Progenitor cell of endocrine pancreas (in vitro differentiated cells): Measurements from ENCODE around the gene LRP3. TPM values are rescaled to one million over a fixed set of nuclear protein-coding genes. Genes with fewer than 3 reads are reported as not detected.

Source experiments
- DNase-seq: peaks from one replicate; pipeline ENCODE4 v3.0.0; 2021; ENCODE audit warnings: low spot score; ENCODE audit not compliant: unreplicated experiment
- H3K27ac Mint-ChIP-seq: 2 replicates; pipeline ENCODE4 v1.8.0; 2021; ENCODE audit warnings: mild to moderate bottlenecking, moderate library complexity, mixed read lengths
- H3K27me3 Mint-ChIP-seq: 2 replicates; pipeline ENCODE4 v1.8.0; 2021; ENCODE audit warnings: mixed read lengths
- H3K36me3 Mint-ChIP-seq: 2 replicates; pipeline ENCODE4 v1.8.0; 2022; ENCODE audit warnings: mixed read lengths; ENCODE audit not compliant: insufficient read depth
- H3K4me1 Mint-ChIP-seq: 2 replicates; pipeline ENCODE4 v1.8.0; 2021; ENCODE audit warnings: low read depth, mixed read lengths
- H3K4me3 Mint-ChIP-seq: 2 replicates; pipeline ENCODE4 v1.8.0; 2021; ENCODE audit warnings: low read depth, mild to moderate bottlenecking, moderate library complexity, mixed read lengths
- H3K9me3 Mint-ChIP-seq: 2 replicates; pipeline ENCODE4 v1.8.0; 2021; ENCODE audit warnings: low read depth, mixed read lengths
- CTCF ChIP-seq: fragments of 200-600 bp; sonication (generic); IDR thresholded peaks from one replicate; pipeline ENCODE4 v1.5.0; 2021; ENCODE audit warnings: antibody characterized with exemption, mild to moderate bottlenecking; ENCODE audit not compliant: unreplicated experiment
- total RNA-seq: library from RNA; stranded (reverse); gene quantifications from 2 replicates; pipeline ENCODE4 v1.2.1, GENCODE V29; 2021

Gene LRP3
- total RNA-seq, 1 donor from 2014 or later = 51.2 TPM

GRCh38 chr19:33192010-33192409, 2.1 kb upstream of the LRP3 start:
- Mint-ChIP-seq H3K27ac (no peak overlapping the region), H3K36me3 (no peaks in the 10 kb centered on the region), H3K27me3 (peaks cover 38% of the 10 kb centered on the region), H3K9me3 (no peaks in the 10 kb centered on the region), H3K4me3 (no peak overlapping the region), H3K4me1 (no peaks in the 10 kb centered on the region)
- peak; percentile 24 for TF ChIP-seq CTCF
- no peak for DNase-seq

- no peak for DNase-seq
- peak overlapping the region; percentile 69 for H3K4me3 Mint-ChIP-seq
- H3K4me1 Mint-ChIP-seq = no peaks in the 10 kb centered on the region
- H3K36me3 Mint-ChIP-seq = peaks cover 3% of the 10 kb centered on the region
- no peak for TF ChIP-seq CTCF
- peak overlapping the region; percentile 31 for H3K27ac Mint-ChIP-seq
- H3K27me3 Mint-ChIP-seq = peaks cover 38% of the 10 kb centered on the region
- H3K9me3 Mint-ChIP-seq = no peaks in the 10 kb centered on the region
Observed at GRCh38 chr19:33193269-33193864, 763 bp upstream of the LRP3 start.

- peaks cover 34% of the 10 kb centered on the region for H3K27me3 Mint-ChIP-seq
- H3K4me3 Mint-ChIP-seq = no peak overlapping the region
- H3K27ac Mint-ChIP-seq = no peak overlapping the region
- no peak for TF ChIP-seq CTCF
- peaks cover 5% of the 10 kb centered on the region for H3K36me3 Mint-ChIP-seq
- no peaks in the 10 kb centered on the region for H3K9me3 Mint-ChIP-seq
- H3K4me1 Mint-ChIP-seq = no peaks in the 10 kb centered on the region
- no peak for DNase-seq
Observed at GRCh38 chr19:33194532-33194885, 379 bp downstream of the LRP3 start.

- Mint-ChIP-seq H3K9me3 (no peaks in the 10 kb centered on the region), H3K36me3 (peaks cover 5% of the 10 kb centered on the region), H3K27ac (peak overlapping the region; percentile 93), H3K4me3 (peak overlapping the region; percentile 85), H3K27me3 (peaks cover 30% of the 10 kb centered on the region), H3K4me1 (no peaks in the 10 kb centered on the region)
- TF ChIP-seq CTCF = no peak
- no peak for DNase-seq
Observed at GRCh38 chr19:33194886-33195644, 935 bp downstream of the LRP3 start.

DNA sequence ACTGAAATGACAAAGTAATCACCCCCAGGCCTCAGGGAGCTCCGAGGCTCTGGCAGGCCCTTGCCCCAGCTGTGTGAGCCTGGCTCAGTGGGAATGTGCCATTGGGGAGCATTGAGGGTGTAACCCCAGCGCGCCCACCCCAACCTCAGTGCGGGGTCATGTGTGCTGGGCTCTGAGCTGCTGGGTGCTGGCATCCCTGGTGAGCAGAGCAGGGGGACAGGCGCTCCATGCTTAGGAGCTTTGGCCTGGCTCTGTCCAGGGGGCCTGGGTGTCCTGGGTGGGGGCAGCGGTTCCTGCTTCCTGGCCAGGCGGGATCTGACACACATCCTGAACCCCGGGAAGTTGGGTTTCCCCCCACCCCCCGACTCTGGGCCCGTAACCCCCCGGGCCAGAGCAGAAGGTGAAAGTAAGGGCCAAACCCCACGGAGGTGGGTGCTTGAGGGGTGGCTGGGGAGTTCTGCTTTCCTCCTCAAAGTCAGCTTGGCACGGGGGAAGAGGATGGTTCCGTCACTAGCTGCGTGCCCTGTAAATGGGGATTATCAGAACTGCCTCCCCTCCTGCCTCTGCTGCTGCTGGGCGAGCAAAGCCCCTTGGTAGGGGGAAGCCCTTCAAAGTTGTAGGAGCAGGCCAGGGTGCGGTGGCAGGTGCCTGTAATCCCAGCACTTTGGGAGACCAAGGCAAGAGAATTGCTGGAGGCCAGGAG, 1.7 kb downstream of the LRP3 start:
- no peak overlapping the region for H3K27ac Mint-ChIP-seq
- H3K4me1 Mint-ChIP-seq = no peaks in the 10 kb centered on the region

More for the DNA sequence above, 1.7 kb downstream of the LRP3 start:
- Mint-ChIP-seq H3K4me3 (peak overlapping the region; percentile 85), H3K27me3 (peaks cover 23% of the 10 kb centered on the region), H3K9me3 (no peaks in the 10 kb centered on the region), H3K36me3 (peaks cover 5% of the 10 kb centered on the region)
- TF ChIP-seq CTCF = no peak
- no peak for DNase-seq
